ENCODE measurements around the gene EIF3A. TPM values are rescaled to one million over a fixed set of nuclear protein-coding genes. Genes with fewer than 3 reads are reported as not detected.

EIF3A gene
- total and polyA plus RNA-seq, 2 of the 8 experiments (the other 6 are each of a cell fraction or from before 2014, with no cell fraction given): 26.8 to 209 TPM

GRCh38 chr10:119080521-119081259 lies at the start of gene EIF3A (continued):
- TF ChIP-seq E2F6 (IDR thresholded peaks at IDR 0.05) (peak; percentile 79), PHF8 (conservative IDR thresholded peaks at IDR 0.05; ENCODE audit: low read depth, low read length) (peak; percentile 97), POLR2AphosphoS5 (IDR thresholded peaks at IDR 0.05; ENCODE audit: low read depth, low read length) (peak; percentile 95), CREB1 (IDR thresholded peaks at IDR 0.05) (peak; percentile 89), MAFK (IDR thresholded peaks at IDR 0.05; ENCODE audit: low read depth, low read length) (peak; percentile 47; the same call in 1 of the 2 replicates), MAX (IDR thresholded peaks at IDR 0.05) (peak; percentile 90), USF2 (IDR thresholded peaks at IDR 0.05; ENCODE audit: low read length) (peak; percentile 89), TAF7 (optimal IDR thresholded peaks at IDR 0.05; ENCODE audit: borderline replicate concordance, low read depth, low read length) (peak; percentile 97), TBP (IDR thresholded peaks at IDR 0.05; ENCODE audit: low read depth, low read length) (peak; percentile 96), ASH2L (IDR thresholded peaks at IDR 0.05; ENCODE audit: low read length) (peak; percentile 82), SIRT6 (IDR thresholded peaks at IDR 0.05; ENCODE audit: low read length) (no peak), KDM4A (IDR thresholded peaks at IDR 0.05; ENCODE audit: low read depth, low read length, severe bottlenecking) (peak; percentile 55), TEAD4 (IDR thresholded peaks at IDR 0.05; ENCODE audit: low read depth, low read length) (no peak), NRF1 (IDR thresholded peaks at IDR 0.05; ENCODE audit: low read depth, low read length) (peak; percentile 52), CBX5 (IDR thresholded peaks at IDR 0.05; ENCODE audit: low read depth, low read length) (no peak), EGR1 (IDR thresholded peaks at IDR 0.05; ENCODE audit: borderline replicate concordance, low read depth, low read length) (peak; percentile 57; the same call in 1 of the 2 replicates), EZH2 (IDR thresholded peaks at IDR 0.05; ENCODE audit: low read depth, low read length, severe bottlenecking) (no peak)
